ENCODE measurements around the gene DNAJC1. TPM values are rescaled to one million over a fixed set of nuclear protein-coding genes. Genes with fewer than 3 reads are reported as not detected.
A peak's percentile ranks its signal among the peaks of the same experiment; 100 is the strongest.

Gene DNAJC1
- polyA plus RNA-seq, 4 donors = 28.5 to 32.6 (median 29.6) TPM

DNA sequence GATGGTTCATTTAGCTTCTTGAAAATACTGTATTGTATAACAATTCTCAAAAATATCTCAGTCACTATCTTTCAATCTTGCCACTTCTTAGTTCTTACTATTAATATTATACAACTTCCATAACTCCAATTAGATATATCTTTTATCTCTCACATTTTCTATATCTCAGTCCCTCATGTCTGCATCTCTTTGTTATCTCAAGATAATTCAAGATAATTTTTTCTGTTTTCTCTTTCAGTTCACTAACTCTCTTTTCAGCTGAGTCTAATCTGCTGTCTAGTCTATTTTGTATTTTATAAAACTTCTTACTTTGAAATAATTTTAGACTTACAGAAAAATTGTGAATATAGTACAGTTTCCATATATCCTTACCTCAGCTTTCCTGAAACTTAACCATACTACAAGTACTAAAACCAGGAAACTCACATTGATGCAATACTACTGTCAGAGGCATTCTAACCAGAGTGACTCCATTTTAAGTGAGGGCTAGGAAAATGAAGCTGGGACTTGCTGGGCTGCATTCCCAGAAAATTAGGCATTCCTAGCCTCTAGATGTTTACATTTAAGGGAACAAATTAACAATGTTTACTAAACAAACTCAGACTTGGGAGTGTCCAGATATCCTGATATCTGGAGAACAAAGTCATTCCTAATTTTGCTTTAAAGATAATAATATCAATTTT is 38.4 kb downstream of the DNAJC1 start:
- no peak for DNase-seq (ENCODE audit: low read depth in 4 of 4, low spot score in 3 of 4)

DNA sequence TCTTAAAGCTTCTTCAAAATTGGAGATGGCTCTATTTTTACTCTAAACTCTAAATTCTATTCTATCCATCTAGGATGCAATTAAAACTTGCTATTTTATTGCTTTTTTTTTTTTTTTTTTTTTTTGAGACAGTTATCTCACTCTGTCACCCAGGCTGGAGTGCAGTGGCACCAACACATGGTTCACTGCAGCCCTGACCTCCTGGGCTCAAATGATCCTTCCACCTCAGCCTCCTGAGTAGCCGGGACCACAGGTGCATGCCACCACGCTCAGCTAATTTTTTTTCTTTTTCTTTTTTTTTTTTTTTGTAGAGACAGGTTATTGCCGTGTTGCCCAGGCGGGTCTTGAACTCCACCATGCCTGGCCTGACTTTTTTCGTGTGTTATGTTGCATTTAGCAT is 41.2 kb downstream of the DNAJC1 start:
- DNase-seq (ENCODE audit: low read depth in 4 of 4, low spot score in 3 of 4) = no peak

DNA sequence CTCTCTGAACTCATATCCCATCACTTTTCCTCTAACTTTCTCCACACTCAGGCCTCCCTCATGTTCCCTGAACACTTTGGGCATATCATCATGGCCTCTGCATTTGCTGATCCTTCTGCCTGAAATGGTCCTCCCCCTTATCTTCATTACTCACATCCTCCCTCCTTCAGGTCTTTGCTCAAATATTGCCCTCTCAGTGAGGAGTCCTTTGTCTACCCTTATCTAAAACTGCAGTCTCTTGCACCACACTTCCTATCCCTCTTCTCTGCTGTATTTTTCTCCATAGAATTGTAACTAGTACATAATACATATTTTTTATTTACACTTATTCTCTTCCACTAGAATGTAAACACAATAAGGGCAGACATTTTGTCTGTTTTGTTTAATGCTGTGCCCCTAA is 41.7 kb downstream of the DNAJC1 start:
- DNase-seq (ENCODE audit: low read depth in 4 of 4, low spot score in 3 of 4) = no peak

DNA sequence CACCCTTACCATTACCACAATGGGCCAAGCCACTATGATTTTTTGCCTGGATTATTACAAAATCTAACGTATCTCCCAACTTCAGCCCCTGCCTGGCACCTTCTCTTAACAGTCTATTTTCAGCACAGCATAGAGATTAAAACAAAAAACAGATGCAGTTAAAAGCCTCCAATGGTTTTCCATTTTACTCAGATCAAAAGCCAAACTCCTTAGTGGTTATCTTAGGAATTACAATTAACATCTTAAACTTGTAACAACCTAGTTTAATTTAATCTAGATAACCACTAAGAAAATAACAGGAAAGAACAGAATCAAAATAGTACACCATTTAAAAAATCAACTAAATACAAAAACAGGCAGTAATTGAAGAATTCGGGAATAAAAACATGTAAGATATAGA is 43.5 kb downstream of the DNAJC1 start:
- DNase-seq (ENCODE audit: low read depth in 4 of 4, low spot score in 3 of 4) = no peak

DNA sequence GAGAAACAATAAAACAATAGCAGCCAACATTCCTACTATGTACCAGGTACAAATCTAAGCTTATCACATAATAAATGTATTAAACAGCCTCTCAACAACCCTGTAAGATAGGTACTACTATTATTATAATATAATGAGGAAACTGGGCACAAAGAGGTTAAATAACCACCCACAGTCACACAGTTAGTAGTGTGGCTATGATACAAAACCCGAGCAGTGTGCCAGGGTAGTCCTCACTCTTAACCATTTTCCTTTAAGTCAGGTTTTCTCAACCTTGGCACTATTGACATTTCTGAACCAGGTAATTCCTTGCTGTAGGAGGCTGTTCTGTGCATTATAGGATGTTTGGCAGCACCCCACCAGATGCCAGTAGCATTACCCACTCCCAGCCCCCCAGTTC is 48.8 kb downstream of the DNAJC1 start:
- no peak for DNase-seq (ENCODE audit: low read depth in 4 of 4, low spot score in 3 of 4)

DNA sequence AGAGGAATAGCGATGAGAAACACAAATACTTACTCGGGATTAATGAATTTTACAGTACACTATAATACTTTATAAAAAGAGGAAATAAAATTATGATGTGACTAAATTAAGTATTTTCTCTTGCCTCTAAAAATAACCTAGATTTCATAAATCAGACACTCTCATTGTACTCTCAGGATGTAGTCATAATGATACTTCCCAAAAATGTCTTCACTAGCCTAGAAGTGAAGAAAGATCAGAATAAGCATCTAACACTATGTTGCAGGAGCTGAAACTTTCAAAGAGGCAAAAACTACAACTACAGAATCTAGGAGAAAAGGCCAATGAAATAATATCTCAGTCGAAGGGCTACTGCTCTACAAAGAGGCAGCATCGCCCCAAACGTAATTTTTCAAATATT is 49.4 kb downstream of the DNAJC1 start:
- DNase-seq (ENCODE audit: low read depth in 4 of 4, low spot score in 3 of 4) = no peak

DNA sequence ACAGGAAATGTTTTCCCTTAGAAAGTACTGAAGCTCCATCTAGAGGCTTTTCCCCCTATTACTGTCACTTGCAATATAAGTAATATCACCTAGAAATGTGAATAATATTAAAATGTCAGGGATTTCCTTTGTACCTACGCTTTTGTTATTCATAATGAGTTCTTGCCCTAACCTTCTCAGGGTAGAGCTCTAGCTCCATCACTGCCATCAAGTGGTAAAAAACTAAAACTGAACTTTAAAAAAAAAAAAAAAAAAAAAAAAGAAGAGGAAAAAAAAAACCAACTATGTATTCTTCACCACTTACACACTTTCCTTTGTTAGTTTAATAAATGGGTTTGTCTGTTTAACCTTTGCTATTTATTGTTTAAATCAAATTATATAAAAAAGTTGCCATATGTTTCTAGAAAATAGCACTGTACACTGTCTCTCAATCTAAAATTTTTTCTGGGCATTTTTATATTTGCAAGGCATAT is 49.9 kb downstream of the DNAJC1 start:
- DNase-seq (ENCODE audit: low read depth in 4 of 4, low spot score in 3 of 4) = peak in 2 of 4 donors; percentile 6 to 20

DNA sequence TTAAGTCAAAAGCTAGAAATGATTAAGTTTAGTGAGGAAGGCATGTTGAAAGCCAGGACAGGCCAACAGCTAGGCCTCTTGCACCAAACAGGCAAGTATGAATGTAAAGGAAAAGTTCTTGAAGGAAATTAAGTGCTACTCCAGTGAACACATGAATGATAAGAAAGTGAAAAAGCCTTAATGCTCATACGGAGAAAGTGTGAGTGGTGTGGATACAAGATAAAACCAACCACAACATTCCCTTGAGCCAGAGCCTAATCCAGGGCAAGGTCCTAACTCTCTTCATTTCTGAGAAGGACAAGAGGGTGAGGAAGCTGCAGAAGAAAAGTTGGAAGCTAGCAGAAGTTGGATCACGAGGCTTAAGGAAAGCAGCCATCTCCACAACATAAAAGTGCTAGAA is 53.0 kb downstream of the DNAJC1 start:
- no peak for DNase-seq (ENCODE audit: low read depth in 4 of 4, low spot score in 3 of 4)

DNA sequence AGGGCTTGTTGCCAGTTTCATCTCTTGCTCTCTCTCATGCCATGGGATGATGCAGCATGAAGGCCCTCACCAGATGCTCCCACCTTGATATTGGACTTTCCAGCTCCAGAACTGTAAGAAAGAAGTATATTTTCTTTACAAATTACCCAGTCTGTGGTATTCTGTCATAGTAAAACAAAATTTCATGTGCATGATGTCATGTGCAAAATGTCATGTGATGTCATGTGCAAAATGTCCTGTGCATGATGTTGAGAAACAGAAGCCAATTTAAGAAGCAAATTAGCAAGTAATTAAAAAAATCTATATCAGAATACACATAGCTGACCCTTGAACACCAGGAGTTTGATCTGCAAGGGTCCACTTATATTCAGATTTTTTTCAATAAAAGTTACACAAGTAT is 56.6 kb downstream of the DNAJC1 start:
- no peak for DNase-seq (ENCODE audit: low read depth in 4 of 4, low spot score in 3 of 4)

DNA sequence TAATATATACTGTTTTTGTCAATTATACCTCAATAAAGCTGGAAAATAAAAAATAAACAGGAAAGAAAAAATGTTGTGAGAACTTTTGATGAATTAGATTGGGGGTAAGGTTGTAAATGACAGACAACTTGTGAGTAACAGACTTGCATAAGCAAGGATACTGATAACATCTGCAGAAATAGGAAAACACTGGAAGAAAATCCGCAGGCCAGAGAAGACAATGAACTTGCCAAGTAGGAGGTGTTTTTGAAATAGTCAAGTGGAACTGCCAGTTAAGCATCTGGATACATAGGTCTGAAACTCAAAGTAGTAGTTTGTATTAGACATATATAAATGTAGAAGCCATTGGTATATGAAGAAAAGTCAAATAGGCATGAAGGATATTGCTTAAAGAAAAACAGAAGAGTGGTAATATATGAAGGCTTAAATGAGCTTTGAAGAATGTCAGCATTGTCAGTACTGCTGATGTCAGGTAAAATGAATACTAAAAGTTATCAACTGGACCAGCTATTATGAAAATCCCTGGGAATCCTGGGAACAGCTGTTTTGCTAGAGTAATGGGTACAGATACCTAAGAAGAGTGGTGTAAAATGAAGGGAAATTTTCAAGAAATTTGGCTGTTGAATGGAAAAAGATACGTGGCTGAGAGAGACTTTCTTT is 58.7 kb downstream of the DNAJC1 start:
- no peak for DNase-seq (ENCODE audit: low read depth in 4 of 4, low spot score in 3 of 4)

DNA sequence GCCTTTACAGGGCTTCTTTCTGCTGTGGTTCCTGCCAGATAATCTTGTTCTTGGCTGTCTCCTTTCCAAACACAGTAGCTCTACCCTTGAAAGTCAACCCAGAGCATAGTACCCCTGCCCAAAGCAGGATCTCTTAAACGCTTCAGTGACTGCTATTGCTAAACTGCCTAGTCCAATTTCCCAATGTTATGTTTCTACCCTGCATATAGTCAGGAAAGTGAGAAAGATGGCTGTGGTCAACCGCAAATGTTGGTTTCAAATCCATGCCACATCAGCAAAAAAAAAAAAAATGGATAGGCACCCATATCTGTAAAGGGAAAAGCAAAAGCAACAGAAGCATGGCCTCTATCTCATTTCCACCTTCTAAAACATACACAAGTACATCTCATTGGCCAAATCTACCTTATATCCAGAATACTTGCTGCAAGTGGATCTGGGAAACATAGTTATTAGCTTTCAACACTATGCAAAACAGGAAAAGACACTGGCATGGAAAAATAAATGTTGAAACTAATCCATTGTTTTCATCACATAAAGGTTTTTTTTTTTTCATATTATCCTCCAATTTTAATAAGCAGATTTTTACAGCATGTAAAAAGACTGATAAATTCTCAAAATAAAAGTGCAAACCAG is 59.8 kb downstream of the DNAJC1 start:
- DNase-seq (ENCODE audit: low read depth in 4 of 4, low spot score in 3 of 4) = no peak

DNA sequence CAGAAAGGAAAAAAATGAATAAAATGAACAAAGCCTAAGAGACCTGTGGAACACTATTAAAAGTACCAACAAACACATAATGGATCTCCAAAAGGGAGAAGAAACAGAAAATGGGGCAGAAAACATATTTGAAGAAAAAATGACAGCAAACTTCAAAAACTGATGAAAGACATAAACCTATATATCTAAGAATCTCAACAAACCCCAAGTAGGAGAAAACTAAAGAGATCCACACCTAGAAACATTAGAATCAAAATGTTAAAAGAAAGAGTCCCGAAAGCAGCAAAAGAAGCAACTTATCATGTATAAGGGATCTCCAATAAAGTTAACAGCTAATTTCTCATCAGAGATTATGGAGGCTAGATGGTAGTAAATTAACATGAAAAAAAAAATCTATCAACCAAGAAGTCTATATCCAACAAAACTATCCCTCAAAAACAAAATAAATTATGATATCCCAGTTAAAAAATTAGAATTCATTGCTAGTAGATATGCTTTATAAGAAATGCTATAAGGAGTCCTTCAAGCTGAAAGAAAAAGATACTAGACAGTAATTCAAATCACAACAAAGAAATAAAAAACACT is 68.0 kb downstream of the DNAJC1 start:
- no peak for DNase-seq (ENCODE audit: low read depth in 4 of 4, low spot score in 3 of 4)

DNA sequence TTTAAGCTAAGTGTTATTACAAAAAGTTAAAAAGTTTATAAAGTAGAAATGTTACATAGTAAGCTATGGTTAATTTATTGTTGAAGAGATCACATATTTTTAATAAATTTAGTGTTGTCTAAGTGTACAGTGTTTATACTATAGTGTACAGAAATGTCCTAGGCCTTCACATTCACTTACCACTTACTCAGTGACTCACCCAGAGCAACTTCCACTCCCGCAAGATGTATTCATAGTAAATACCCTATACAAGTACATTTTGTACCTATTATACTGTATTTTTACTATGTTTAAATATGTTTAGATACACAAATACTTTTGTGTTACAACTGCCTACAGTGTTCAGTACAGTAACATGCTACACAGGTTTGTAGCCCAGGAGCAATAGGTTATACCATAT is 69.2 kb downstream of the DNAJC1 start:
- DNase-seq (ENCODE audit: low read depth in 4 of 4, low spot score in 3 of 4) = no peak

DNA sequence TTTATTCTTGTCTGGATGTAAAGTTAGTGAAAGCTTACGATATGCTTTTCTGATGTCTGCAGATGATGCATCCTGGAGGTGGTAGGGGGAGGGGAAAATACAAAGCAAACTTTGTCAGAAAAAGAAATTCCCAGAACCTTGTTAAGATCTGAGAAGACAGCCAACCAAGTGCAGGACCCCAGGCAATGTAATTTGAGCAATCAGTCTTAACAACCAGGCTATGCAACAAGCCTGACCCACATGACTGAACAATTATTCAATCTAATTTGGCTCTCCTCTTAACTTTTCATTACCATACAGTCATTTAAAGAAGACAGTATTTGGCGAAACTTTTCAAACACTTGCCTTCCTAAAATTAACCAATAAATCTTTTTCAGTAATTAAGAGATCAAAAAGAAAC is 74.5 kb downstream of the DNAJC1 start:
- DNase-seq (ENCODE audit: low read depth in 4 of 4, low spot score in 3 of 4) = no peak

DNA sequence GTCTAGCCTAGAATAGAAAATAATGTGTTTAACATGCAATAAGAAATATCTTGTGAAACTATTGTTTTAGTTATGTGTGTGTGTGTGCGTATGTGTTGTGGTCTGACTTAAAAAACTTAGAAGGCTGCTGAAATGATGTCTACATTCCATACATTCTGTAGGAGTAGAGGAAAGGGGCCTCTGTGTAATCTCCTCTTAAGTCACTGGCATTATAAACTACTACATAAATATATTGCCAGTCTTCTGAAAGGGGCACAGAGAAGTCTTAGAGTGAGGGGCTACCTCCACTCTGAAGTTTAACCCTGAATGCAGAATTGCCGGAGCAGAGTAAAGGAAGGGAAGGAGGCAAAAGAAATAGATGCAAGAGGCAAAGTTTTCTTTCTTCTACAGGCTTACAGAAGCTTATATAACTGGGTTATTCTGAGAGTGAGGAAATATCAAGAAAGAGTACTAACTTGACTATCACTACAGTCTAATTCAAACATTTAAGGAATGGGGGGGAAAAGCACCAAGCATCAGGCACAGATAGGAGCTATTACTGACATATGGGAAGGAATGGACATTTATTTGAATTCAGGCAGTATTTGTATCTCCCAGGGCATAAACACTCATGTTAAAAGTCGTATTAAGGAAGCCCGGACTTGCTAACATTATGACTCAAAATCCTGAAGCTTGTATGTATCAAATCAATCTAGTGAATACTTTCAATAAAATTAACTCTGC is 75.7 kb downstream of the DNAJC1 start:
- no peak for DNase-seq (ENCODE audit: low read depth in 4 of 4, low spot score in 3 of 4)

DNA sequence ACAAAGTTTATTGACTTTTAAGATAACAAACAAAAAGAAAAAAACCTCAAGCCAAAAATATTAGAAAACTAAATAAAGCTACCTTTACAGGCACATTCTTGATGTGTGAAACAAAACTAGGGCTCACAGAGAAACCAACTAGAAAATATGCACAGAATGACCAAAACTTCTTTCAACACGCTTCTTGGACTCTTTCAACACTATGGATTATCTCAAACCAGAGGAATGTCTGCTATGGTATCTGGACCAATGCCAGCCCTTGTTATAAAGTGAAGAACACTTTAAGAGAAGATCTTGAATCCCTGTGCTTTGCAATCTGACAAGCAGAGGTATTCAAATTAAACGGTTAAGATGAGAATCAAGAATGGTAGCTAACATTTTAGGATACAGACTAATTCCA is 76.6 kb downstream of the DNAJC1 start:
- DNase-seq (ENCODE audit: low read depth in 4 of 4, low spot score in 3 of 4) = no peak

DNA sequence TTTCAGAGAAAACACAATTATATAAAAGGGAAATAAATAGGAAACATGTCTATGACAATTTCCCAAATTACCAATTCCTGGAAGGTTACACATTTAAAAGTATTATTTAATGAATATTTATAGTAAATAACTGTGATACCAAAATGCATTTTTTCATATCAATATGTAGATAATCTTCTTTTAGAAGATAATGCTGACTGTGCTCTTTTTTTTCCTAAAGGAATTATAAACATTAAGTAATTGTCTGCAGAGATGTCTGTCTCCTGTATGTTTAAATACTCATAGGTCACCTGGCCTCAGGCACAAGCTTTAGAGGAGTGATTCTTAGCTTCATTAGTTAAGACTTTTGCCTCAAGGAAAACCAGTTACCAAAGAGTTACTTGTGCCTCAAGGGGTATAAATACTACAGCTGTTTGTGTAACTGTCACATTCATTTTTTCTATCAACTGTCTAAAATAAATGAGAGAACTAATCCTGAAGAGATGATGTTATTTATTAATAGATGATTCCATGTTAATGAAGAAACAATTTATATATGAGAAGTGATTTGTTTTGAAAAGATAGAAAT is 77.1 kb downstream of the DNAJC1 start:
- no peak for DNase-seq (ENCODE audit: low read depth in 4 of 4, low spot score in 3 of 4)

DNA sequence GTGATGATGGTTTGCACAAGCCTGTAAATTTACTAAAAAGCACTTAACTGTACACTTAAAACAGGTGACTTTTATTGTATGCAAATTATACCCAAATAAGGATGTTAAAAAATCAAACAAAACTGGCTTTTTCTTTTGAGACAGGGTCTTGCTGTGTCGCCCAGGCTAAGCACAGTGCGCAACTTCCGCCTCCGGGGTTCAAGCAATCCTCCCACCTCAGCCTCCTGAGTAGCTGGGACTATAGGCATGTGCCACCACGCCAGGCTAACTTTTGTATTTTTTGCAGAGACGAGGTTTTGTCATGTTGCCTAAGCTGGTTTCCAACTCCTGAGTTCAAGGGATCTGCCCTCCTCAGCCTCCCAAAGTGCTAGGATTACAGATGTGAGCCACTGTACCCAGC is 77.7 kb downstream of the DNAJC1 start:
- no peak for DNase-seq (ENCODE audit: low read depth in 4 of 4, low spot score in 3 of 4)

DNA sequence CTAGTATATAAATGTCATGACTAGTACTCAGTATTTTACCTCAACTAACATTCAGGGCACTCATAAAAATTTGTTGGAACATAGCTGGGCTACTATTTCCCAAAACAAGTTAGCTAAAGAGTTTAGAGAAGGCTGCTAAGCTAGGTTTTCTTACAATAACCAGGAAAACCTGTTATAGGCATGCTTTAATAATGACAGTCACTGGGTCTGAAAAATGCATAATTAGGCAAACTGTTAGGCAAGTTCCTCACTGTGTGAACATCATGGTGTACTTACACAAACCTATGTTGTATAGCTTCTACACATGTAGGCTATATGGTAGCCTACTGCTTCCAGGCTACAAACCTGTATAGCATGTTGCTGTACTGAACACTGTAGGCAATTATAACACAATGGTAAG is 79.0 kb downstream of the DNAJC1 start:
- no peak for DNase-seq (ENCODE audit: low read depth in 4 of 4, low spot score in 3 of 4)

DNA sequence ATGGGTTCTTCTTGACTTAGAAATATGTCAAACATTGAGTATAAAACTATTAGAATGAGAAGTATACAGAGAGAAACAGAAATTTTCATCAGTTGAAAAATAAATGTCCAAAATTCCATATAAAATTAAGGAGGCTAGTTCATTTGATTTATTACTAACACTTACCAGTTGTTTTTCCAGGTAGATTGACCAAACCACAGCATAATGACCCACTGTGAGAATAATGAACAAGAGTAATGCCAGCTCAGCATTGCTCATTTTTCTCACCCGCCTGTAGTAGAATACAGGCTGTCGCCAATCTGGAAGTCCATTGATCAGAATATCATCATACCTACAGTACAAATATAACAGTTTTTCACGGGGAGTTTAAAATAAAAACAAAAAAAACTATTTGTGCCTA is 82.9 kb downstream of the DNAJC1 start:
- no peak for DNase-seq (ENCODE audit: low read depth in 4 of 4, low spot score in 3 of 4)

DNA sequence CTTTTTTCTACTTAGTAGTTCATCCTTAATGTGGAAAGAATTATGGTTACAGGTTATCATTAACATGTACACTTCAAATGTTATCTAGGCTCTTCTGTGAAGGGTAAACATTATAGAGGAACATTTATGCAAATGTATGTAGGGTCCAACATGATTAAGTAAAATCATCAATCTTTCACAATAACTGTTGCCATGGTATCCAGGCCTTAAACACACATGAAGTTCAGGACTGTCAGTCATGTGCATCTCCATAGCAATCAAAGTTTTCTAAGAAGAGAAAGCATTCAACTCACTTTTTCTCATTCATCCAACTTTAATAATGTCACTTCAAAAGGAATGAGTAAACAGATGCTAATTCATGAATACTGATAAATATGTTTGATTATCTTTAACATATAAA is 83.6 kb downstream of the DNAJC1 start:
- DNase-seq (ENCODE audit: low read depth in 4 of 4, low spot score in 3 of 4) = no peak
